Activated naive CD8-positive, alpha-beta T cell treated with anti-CD3 and anti-CD28 coated beads for 36 hours (primary cell): ENCODE measurements around the gene C16orf74. TPM values are rescaled to one million over a fixed set of nuclear protein-coding genes. Genes with fewer than 3 reads are reported as not detected.

Experiments
- DNase-seq: peaks from one replicate; pipeline ENCODE4 v3.0.0; 2021
- H3K27ac Mint-ChIP-seq: one replicate; pipeline ENCODE4 v1.8.0; 2022; ENCODE audit warnings: mild to moderate bottlenecking, moderate library complexity, mixed read lengths
- H3K27me3 Mint-ChIP-seq: one replicate; pipeline ENCODE4 v1.8.0; 2022; ENCODE audit warnings: mild to moderate bottlenecking, mixed read lengths
- H3K36me3 Mint-ChIP-seq: one replicate; pipeline ENCODE4 v1.8.0; 2021; ENCODE audit warnings: mild to moderate bottlenecking, mixed read lengths
- H3K4me1 Mint-ChIP-seq: one replicate; pipeline ENCODE4 v1.8.0; 2021; ENCODE audit warnings: mixed read lengths
- H3K4me3 Mint-ChIP-seq: one replicate; pipeline ENCODE4 v1.8.0; 2022; ENCODE audit warnings: mild to moderate bottlenecking, moderate library complexity, mixed read lengths
- H3K9me3 Mint-ChIP-seq: one replicate; pipeline ENCODE4 v1.8.0; 2022; ENCODE audit warnings: mixed read lengths
- total RNA-seq, 2 experiments: library from RNA; stranded (reverse); gene quantifications; one replicate each; pipeline ENCODE4 v1.2.3, GENCODE V29; 2021

C16orf74 gene
- total RNA-seq: 1 to 10 TPM; 1.5 to 1.6 TPM

DNA sequence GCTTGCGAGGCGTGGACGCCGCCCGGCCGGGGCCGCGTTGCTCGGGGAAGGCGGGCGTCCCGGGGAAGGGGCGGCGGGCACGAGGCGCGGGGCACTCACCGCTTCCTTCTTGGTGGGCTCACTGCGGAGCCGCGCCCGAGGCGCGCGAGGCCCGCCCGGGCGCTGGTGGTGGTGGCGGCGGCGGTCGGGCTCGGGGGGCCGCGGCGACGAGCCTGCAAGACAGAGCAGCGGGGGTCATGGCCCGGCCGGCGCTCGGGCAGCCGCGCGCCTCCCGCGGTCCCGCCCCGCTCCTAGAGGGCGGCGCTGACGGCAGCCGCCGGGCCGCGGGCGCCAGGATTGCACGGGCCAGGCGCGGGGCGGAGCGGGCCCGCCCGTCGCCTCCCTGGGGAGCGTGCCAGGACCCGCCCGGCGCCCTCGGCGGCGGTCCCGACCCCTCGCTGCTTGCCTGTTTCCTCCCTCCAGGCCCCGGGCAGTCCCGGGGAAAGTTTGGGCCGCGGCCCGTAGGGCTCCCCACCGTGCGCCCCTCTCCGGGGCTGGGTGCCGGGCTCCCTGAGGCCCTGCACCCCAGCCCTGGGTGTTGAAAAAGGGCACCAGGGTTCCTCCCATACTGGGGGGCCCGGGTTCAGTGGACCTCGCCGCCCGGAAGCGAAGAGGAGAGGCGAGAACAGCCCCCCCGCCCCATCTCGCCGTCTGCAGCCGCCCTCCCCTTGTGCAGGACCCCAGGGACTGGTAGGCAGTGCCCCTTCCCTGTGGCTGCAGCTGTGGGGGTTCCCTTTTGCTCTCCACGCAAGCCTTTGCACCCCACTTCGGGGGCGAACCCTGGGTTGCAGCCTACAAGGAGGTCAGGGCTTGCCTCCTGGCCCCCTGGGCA is at the start of gene C16orf74:
C16orf74 (minus strand) TSS at position 270 of the 871 bp plus-strand sequence. CDS start 15,879 bp downstream, outside the sequence.
- Mint-ChIP-seq H3K27me3 (peaks cover 25% of the 10 kb centered on the region), H3K9me3 (no peaks in the 10 kb centered on the region), H3K27ac (no peak within 1 kb of the TSS), H3K4me3 (peak within 1 kb of the TSS; percentile 87), H3K36me3 (no peaks in the 10 kb centered on the region), H3K4me1 (peaks cover 18% of the 10 kb centered on the region)
- peak; percentile 55 for DNase-seq

DNA sequence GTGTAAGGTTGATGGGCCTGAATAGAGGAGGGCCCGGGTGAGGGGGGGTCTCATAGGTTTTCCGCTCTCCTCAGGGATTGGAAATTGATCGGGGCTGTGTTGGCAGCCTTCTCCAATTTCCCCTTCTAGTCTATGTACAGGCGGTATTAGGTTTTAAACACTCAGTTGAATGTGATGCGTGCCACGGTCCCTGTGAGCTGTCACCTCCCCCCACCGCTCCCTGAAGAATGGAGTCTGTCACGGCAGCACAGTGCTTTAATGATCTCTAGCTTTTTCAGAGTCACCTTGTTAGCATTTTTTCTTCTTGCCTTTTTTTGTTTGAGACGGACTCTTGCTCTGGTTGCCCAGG is 49.4 kb upstream of the C16orf74 start:
- H3K36me3 Mint-ChIP-seq: peaks cover 46% of the 10 kb centered on the region
- H3K4me1 Mint-ChIP-seq: peaks cover 62% of the 10 kb centered on the region
- H3K9me3 Mint-ChIP-seq: no peaks in the 10 kb centered on the region
- DNase-seq: peak; percentile 26
- H3K27ac Mint-ChIP-seq: peak overlapping the region; percentile 89
- peak overlapping the region; percentile 87 for H3K4me3 Mint-ChIP-seq
- H3K27me3 Mint-ChIP-seq: no peaks in the 10 kb centered on the region

DNA sequence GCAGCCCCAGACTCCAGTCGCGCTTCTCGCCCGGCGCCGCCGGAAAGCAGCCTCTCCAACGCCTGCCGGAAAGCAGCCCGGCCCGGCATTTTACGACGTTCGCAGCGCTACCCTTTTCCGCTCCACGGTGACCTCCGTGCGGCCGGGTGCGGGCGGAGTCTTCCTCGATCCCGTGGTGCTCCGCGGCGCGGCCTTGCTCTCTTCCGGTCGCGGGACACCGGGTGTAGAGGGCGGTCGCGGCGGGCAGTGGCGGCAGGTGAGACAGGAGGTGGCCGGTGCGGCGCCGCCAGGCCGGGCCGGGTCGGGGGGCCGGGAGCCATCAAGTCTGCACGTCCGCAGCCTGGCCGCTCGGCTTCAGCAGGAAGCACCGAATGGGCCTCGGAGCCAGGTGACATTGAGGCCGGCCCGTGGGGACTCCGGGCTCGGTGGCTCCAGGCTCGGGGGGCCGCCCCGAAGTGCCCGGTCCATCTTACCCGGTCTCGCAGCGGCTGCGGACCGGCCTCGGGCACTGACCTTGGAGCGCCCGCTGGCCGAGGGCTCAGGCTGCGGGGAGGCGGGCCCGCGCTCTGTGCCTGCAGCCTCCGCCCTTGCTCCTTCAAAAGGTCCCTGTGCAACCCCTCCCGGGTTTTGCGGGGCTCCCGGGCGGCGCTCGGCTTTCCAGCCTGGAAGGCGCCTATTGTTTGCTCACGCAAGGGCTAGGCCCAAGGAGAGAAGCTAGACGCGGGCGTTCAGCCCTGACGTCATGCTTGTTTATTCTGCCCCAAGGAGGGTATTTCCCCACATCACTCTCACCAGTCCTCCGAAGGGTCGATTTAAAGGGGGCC is 48.8 kb upstream of the C16orf74 start, which contains the start of the genes COX4I1 and EMC8:
COX4I1 (plus strand) TSS at position 199 of the 824 bp plus-strand sequence. CDS start 1,511 bp downstream, outside the sequence.
EMC8 (minus strand) TSS at position 48 of the 824 bp plus-strand sequence. CDS start 249 bp downstream, outside the sequence.
- peak within 1 kb of the TSS; percentile 90 for H3K4me3 Mint-ChIP-seq

DNA sequence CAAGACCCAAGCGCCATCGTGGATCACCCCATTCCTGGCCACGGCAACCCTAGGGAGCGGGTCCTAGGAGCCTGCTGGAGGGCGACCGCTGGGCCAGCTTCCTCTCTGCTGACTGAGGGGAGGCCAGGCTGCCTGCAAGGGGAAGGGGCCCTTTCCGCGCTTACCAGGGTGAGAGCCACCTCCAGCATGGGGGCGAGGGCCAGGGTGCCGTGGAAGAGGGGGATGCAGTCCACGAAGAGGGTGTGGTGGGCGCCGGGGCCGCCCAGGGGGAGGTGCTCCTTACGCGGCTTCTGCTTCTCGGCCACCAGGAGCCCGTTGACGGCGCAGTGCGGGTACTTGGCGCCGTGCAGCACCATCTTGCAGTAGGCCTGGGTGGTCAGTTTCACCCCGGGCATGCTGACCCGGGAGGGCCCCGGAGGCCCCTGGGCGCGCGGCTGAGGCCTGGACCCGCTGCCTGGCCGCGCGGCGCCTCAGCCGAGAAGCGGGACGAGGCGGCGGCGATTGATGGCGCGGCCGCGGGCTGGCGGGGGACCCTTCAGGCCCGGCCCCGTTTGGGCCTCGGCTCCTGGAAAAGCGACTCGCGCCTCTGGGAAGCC is 48.1 kb upstream of the C16orf74 start:
- peak; percentile 57 for DNase-seq
- Mint-ChIP-seq H3K27ac (peak overlapping the region; percentile 92), H3K36me3 (peaks cover 38% of the 10 kb centered on the region), H3K4me3 (peak overlapping the region; percentile 90), H3K4me1 (peaks cover 62% of the 10 kb centered on the region), H3K27me3 (no peaks in the 10 kb centered on the region), H3K9me3 (no peaks in the 10 kb centered on the region)

More for the DNA sequence above, 48.8 kb upstream of the C16orf74 start, which contains the start of the genes COX4I1 and EMC8:
- H3K36me3 Mint-ChIP-seq: peaks cover 42% of the 10 kb centered on the region
- DNase-seq: peak; percentile 95
- no peaks in the 10 kb centered on the region for H3K9me3 Mint-ChIP-seq
- H3K4me1 Mint-ChIP-seq: peaks cover 62% of the 10 kb centered on the region
- no peaks in the 10 kb centered on the region for H3K27me3 Mint-ChIP-seq
- H3K27ac Mint-ChIP-seq: peak within 1 kb of the TSS; percentile 92

DNA sequence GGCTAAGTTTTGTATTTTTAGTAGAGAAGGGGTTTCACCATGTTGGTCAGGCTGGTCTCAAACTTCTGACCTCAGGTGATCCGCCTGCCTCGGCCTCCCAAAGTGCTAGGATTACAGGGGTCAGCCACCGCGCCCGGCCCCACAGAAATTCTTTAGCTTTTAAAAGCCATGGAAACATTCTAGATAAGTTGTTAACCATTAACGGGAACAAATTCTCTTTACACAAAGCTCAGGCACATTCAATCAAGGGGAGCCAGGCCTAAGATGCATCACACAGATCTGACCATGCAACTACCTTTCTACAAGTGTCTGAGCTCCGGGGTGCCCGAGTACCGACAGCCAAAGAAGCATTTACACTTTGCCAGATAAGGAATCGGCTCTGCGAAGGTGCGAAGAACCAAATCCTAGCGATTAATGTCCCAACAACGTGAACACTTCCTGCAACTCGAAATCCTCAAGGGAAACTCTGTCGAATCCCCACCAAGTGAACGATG is 47.4 kb upstream of the C16orf74 start:
- H3K4me3 Mint-ChIP-seq: peak overlapping the region; percentile 90
- H3K4me1 Mint-ChIP-seq: peaks cover 55% of the 10 kb centered on the region

DNA sequence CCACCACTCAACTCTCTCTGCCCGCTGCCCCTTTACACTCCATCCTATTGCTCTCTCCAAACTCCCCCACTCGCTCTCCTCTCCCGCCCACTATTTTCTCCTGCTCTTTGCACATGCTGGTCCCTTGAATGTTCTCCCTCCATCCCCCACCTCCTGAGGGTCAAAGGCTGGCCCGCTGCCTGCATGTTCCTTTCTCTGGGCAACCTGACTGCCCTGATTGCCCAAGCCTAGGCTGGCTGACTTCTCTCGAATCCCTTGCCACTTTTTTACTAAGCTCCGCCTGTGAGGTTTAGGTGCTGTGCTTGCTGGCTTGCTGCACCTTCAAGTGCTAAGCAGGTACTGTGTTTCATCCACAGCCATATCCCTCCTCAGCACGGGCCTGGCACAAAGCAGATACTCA is 45.7 kb upstream of the C16orf74 start:
- Mint-ChIP-seq H3K27ac (peak overlapping the region; percentile 11), H3K36me3 (peaks cover 39% of the 10 kb centered on the region), H3K4me3 (no peak overlapping the region), H3K9me3 (peaks cover 4% of the 10 kb centered on the region), H3K4me1 (peaks cover 52% of the 10 kb centered on the region), H3K27me3 (no peaks in the 10 kb centered on the region)
- DNase-seq: no peak

More for the DNA sequence above, 47.4 kb upstream of the C16orf74 start:
- Mint-ChIP-seq H3K27me3 (no peaks in the 10 kb centered on the region), H3K9me3 (no peaks in the 10 kb centered on the region), H3K27ac (peak overlapping the region; percentile 76), H3K36me3 (peaks cover 35% of the 10 kb centered on the region)
- no peak for DNase-seq

DNA sequence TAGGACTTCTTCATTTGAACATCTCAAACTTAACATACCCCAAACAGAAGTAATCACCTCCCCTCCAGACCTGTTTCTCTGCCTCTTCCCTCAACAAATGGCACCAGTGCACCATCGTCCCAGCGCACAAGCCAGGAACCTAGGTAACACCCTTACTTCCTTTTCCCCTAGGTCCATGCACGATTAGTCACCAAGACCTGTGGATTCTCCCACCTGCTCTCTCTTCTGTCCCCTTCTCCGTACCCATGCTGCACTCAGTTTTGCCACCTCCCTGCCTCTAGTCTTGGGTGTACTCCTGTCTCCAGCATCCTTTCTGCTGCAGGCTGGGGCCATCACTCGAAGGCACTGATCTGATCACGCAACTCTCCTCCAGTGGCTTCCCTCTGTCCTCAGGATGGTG is 45.3 kb upstream of the C16orf74 start:
- H3K27ac Mint-ChIP-seq: peak overlapping the region; percentile 11
- no peak for DNase-seq
- peaks cover 7% of the 10 kb centered on the region for H3K9me3 Mint-ChIP-seq
- no peak overlapping the region for H3K4me3 Mint-ChIP-seq
- peaks cover 51% of the 10 kb centered on the region for H3K4me1 Mint-ChIP-seq
- peaks cover 40% of the 10 kb centered on the region for H3K36me3 Mint-ChIP-seq
- H3K27me3 Mint-ChIP-seq: no peaks in the 10 kb centered on the region

DNA sequence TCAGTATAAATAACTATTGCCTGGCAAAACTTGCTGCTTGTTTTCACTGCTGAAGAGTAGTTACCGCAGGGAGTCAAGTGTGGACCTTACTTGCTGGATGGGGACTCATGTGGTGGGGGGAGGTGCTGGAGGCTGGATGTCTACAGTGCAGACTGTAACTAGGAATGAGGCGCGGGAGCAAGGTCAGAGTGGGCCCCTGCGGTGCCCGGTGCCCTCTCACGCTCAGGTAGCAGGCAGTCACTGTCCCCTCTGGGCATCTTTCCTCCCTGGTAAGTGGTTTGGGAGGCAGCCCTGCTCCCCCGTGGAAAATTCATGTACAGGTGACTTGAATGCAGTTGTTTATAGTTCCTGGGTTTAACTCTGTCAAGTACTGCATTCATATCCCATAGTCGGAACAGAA is 43.8 kb upstream of the C16orf74 start:
- H3K27ac Mint-ChIP-seq: no peak overlapping the region
- H3K36me3 Mint-ChIP-seq: peaks cover 46% of the 10 kb centered on the region
- H3K9me3 Mint-ChIP-seq: peaks cover 7% of the 10 kb centered on the region
- peaks cover 53% of the 10 kb centered on the region for H3K4me1 Mint-ChIP-seq
- no peak overlapping the region for H3K4me3 Mint-ChIP-seq
- DNase-seq: no peak
- H3K27me3 Mint-ChIP-seq: no peaks in the 10 kb centered on the region

DNA sequence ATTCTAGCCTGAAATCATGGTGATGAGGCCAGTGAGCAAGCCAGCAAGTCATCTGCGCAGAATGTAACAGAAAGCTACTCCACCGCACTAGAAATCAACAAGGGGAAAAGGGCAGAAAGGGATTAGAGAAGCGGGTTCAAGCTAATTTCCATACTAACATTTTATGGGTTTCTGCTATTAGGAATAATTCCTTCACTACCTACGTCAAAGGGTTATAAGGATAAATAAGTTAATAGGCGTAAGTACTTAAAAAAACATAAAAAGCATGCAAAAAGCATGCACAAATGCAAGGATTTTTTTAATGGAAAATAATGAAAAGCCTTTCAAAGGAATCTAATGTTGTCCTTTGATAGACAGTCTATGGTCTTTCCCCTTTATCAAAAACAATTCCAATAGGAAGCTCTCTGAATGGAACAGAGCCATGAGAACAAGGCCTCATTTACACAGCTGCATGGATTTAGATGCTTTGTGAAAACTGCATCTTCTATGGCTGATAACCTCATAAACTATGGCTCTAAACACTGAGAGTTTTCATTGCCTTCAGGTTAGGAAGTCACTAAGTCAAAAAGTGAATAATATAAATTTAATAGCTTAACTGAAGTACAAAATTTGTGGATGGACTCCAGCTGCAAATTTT is 42.9 kb upstream of the C16orf74 start:
- Mint-ChIP-seq H3K9me3 (peaks cover 7% of the 10 kb centered on the region), H3K36me3 (peaks cover 49% of the 10 kb centered on the region), H3K27me3 (no peaks in the 10 kb centered on the region), H3K27ac (no peak overlapping the region), H3K4me1 (peaks cover 54% of the 10 kb centered on the region), H3K4me3 (no peak overlapping the region)
- DNase-seq: no peak

DNA sequence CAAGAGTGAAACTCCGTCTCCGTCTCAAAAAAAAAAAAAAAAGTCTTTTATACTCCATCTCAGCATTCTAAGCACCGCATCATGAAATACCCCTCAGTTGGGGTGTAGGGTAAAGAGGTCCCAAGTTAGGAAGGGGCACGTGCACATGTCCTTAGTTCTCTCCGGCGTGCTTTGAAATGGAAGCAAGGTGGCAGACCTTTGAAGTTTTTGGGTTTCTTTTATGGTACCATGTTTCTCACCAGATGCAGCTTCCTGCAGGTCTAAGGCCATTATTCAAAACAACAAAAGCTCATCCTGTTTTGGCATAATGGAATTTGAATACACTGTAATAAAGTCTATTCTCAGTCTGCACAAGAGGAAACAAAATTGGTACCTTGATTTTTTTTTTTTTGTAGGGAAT is 38.9 kb upstream of the C16orf74 start:
- Mint-ChIP-seq H3K9me3 (peaks cover 7% of the 10 kb centered on the region), H3K27ac (peak overlapping the region; percentile 65), H3K4me3 (no peak overlapping the region), H3K4me1 (peaks cover 29% of the 10 kb centered on the region), H3K36me3 (peaks cover 49% of the 10 kb centered on the region), H3K27me3 (no peaks in the 10 kb centered on the region)
- DNase-seq: no peak

DNA sequence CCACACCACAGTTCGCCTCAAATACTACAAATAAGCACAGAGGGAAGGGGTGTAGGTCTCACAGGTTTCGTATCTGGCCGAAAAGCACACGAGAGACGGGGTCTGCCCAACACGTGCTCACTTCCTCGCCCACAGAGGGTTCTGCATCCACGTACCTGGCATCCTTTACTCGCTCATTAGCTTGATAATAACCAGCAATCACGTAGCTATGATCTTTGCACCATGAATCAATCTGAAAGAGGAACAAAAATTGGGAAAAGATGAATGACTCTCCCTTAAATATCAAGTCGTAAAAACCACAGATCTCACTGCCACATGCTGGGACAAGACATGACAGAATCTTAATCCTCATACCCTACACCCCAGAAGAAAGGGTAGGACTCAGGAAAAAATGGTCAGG is 37.9 kb upstream of the C16orf74 start:
- H3K27ac Mint-ChIP-seq: no peak overlapping the region
- H3K27me3 Mint-ChIP-seq: no peaks in the 10 kb centered on the region
- H3K9me3 Mint-ChIP-seq: peaks cover 7% of the 10 kb centered on the region
- peaks cover 49% of the 10 kb centered on the region for H3K36me3 Mint-ChIP-seq
- H3K4me1 Mint-ChIP-seq: peaks cover 29% of the 10 kb centered on the region
- no peak overlapping the region for H3K4me3 Mint-ChIP-seq
- no peak for DNase-seq

DNA sequence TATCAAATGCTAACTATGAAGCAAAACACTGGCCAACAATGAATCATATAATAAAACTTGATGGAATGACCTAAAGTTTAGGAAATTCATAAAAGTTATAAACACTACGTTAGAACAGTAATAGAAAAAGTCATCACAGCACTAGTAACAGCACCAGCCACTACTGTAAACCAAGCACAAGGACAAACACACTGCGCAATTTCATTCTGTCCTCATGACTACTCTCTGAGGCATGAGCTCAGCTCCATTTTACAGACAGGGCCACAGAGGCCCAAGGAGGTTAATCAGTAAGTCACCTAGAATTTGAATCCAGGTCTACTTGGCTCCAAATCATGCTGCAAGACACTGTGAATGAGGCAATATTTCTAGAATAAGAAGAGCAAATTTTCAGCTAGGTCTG is 35.0 kb upstream of the C16orf74 start:
- peaks cover 14% of the 10 kb centered on the region for H3K4me1 Mint-ChIP-seq
- H3K36me3 Mint-ChIP-seq: peaks cover 27% of the 10 kb centered on the region
- no peak for DNase-seq
- H3K9me3 Mint-ChIP-seq: no peaks in the 10 kb centered on the region
- H3K27me3 Mint-ChIP-seq: no peaks in the 10 kb centered on the region
- no peak overlapping the region for H3K4me3 Mint-ChIP-seq
- H3K27ac Mint-ChIP-seq: no peak overlapping the region

DNA sequence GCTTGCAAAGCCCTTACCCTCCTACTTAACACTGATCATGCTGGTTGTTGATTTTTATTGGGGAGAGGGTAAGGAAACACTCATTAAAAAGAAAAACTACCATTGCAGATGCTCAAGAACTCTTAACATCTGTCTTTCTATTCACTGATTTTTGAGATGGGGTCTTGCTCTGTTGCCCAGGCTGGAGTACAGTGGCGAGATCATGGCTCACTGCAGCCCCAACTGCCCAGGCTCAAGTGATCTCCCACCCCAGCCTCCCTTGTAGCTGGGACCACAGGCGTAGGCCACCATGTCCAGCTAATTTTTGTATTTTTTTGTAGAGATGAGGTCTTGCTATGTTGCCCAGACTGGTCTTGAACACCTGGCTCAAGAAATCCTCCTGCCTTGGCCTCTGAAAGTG is 33.9 kb upstream of the C16orf74 start:
- H3K4me3 Mint-ChIP-seq: no peak overlapping the region
- no peaks in the 10 kb centered on the region for H3K9me3 Mint-ChIP-seq
- no peak overlapping the region for H3K27ac Mint-ChIP-seq
- H3K36me3 Mint-ChIP-seq: peaks cover 23% of the 10 kb centered on the region
- DNase-seq: no peak
- peaks cover 4% of the 10 kb centered on the region for H3K4me1 Mint-ChIP-seq
- H3K27me3 Mint-ChIP-seq: no peaks in the 10 kb centered on the region

DNA sequence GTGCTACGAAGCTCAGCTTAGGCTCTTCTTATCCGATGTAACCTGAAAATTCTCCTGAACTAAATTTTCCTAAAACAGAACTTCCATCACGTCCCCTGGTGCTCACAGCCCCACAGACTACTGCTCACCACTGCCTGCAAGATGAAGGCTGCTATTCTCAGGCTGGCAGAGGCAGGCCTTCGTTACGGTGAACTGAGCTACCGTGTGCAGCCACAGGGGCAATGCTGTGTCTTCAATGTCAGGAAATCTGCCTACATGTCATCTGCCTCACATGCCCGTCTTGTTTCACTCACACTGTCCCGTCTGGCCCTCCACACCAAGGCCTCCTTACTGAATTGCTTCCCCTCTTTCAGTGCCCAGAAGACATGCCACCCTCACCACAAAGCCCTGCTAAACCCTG is 32.5 kb upstream of the C16orf74 start:
- peaks cover 21% of the 10 kb centered on the region for H3K36me3 Mint-ChIP-seq
- H3K4me3 Mint-ChIP-seq: no peak overlapping the region
- peaks cover 2% of the 10 kb centered on the region for H3K4me1 Mint-ChIP-seq
- H3K27me3 Mint-ChIP-seq: no peaks in the 10 kb centered on the region
- H3K9me3 Mint-ChIP-seq: no peaks in the 10 kb centered on the region
- no peak for DNase-seq
- no peak overlapping the region for H3K27ac Mint-ChIP-seq
